TTC549 (cell line): ENCODE data around the gene SIMC1.
A peak's percentile ranks its signal among the peaks of the same experiment; 100 is the strongest.

Experiments used
- FAIRE-seq: peaks from 2 replicates; lab custom pipeline; 2012; peaks lifted over from hg19 to GRCh38; lab: Jason Lieb, UNC

Gene SIMC1

GRCh38 chr5:176365351-176366231 lies 127.4 kb downstream of the SIMC1 start, which contains the start of gene ARL10:
Gene ARL10 (plus strand): TSS chr5:176365487. CDS start chr5:176365564, 77 bp downstream.
- no peak for FAIRE-seq

GRCh38 chr5:176366232-176366894 lies 128.1 kb downstream of the SIMC1 start:
- no peak for FAIRE-seq

GRCh38 chr5:176368726-176369125 lies 130.5 kb downstream of the SIMC1 start:
- no peak for FAIRE-seq

- no peak for FAIRE-seq
These were observed 131.9 kb downstream of the SIMC1 start for GRCh38 chr5:176369934-176370711.

GRCh38 chr5:176371621-176372539 lies 133.7 kb downstream of the SIMC1 start:
- no peak for FAIRE-seq

DNA sequence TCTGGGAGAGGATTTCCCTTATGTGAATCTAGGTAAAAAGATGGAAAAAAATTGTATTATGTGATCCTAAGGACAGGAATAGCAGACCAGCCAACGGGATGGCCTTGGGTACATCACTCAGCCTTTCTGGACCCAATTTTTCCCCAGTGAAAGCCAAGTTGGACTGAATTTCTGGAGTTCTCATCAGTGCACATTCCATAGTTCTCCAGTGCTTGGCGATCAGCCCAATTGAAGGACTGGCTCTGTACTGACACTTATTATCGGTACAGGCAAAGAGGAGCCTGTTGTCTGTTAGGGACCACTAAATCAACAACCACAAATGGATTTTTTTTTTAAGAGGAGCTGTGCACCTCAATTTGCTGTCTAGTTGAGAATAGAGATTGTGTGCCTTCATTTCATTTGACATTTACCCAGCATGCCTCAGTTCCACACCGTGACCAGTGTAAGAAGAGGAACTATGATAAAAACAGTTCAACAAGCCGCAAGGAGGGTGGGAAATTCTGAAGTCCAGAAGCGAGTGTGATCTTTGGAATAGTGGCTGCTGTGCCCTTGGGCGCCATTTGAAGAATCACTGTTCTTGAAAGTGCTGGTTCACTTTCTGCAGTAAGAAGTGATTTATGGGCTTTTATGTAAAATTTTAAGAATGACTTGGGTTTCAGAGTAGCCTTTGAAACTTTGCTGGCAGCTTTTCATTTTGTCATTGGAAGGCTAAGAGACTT lies 135.0 kb downstream of the SIMC1 start:
- no peak for FAIRE-seq

DNA sequence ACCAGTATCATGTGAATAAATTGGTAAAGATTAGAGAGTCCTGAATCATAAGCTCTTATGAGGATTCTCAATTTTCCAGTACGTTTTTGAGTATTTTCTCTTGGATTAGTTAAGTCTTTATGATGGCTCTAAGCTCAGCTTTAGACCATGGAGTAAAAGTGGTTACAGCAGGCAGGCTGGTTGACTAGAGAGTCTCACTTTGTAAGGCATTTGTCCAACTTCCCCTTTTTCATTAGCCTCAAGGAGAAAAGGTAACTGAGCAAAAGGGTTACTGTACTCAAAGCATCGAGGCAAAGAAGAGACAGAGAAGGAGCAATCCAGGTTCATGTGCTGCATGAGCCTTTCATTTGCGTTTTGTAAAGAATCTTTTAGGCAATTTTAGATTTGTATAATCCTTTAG lies 141.7 kb downstream of the SIMC1 start:
- no peak for FAIRE-seq

DNA sequence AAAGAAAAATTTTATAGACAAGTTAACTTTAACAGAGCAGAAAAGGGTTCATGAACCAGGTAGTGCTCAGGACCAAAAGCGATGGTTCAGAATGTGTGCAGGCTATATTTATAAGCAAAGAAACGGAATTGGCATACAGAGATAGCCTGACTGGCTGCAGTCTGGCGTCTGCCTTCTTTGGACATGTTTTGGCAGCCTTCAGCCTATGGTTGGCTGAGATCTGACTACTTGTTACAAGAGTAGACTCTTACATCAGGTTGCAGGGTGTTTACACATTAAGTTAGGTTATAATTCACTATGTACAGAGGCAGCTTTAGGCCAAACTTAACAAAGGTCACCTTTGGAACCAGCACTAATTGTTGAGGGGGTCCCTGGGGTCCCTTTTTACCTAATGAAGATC lies 143.2 kb downstream of the SIMC1 start:
- no peak for FAIRE-seq

DNA sequence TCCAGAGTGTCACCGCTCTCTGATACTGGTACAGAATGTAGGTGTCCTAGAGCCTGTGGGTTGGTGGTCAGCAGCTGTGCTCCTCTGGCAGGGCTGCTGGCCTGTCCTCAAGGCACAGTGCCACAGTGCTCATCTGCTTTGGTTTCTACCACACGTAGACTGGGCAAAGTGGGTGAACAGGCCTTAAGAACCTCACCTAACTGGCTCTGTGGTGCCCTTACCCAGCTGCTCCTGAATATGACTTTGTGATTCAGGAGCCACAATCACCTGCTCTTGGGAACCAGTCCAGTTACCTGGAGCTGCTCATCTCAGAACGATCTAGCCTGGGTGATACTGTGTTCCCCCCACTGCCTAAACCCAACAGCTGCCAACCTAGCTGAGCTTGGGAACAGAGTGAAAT lies 143.8 kb downstream of the SIMC1 start:
- FAIRE-seq, result no peak

DNA sequence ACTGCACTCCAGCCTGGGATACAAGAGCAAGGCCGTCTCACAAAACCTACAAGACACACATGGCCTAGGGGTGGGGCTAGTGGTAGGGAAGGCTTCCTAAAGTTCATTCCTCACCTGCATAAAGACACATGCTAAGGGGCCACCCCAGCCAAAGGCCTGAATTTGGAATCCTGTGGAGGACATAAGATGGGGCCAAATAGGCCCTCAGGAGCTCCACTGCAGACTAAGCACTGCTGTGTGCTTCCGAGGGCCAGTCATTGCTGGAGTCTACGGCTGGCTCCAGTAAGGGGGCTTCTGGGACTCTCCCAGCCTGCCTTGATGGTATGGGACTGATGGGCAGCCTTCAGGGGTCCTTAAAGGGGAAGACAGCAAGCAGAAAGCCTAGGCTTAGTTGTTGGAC lies 144.5 kb downstream of the SIMC1 start:
- no peak for FAIRE-seq

GRCh38 chr5:176383248-176383905 lies 145.2 kb downstream of the SIMC1 start:
- FAIRE-seq, result no peak

GRCh38 chr5:176383961-176384360 lies 145.7 kb downstream of the SIMC1 start:
- no peak for FAIRE-seq

DNA sequence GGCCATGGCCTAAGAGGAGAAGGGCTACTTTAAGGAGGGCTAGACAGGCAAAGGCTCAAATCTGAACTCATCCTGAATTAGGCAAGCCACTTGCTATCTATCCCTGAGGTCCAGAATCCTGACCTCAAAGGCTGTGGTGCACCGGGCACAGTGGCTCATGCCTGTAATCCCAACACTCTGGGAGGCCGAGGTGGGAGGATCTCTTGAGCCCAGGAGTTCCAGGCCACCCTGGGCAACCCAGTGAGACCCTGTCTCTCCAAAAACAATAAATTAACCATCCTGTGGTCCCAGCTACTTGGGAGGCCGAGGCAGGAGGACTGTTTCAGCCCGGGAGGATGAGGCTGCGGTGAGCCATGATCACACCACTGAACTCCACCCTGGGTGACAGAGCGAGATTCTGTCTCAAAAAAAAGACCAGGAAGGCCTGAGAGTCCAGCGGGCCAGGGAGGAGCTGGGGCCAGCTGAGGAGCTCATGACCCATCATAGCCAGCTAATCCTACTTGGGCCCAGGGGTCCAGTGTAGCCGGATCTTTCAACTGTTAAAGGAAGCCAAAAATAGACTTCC lies 146.2 kb downstream of the SIMC1 start:
- FAIRE-seq, result no peak

DNA sequence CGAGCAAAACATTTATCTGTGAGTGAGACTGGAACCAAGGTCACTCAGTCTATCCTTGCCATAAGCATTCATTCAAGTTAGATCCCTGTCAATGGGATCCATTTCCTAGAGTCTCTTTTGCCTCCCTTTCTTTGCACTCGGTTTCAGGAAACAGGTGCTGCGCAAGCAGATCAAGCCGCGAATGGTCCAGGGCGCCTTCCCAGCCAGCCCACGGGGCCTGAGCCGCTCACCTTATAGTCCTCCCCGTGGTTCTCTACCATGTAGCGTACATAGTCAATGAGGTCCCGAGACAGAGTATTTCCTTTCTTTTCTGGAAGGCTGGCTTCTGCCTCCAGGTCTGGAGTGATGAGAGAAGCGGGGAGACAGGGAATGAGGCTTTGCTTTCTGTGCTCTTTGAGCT lies 146.8 kb downstream of the SIMC1 start:
- FAIRE-seq, result no peak

DNA sequence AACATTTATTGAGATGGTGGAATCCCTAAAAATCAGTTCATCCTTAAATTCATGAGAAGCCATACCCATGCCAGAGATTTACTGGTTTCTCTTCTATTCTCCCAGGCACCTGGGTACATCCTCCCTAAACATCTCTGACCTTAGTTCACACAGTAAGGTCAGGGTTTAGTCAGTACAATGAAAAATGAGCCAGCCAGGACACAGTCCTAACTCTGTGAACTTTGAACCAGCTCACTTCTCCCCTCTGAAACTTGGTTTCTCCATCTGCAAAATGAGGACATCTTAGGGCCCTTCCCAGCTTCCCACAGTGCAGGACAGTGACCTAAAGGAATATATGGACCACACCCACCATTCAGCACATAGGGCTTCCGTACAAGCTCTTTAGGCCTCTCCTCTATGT lies 148.3 kb downstream of the SIMC1 start:
- FAIRE-seq, result no peak

GRCh38 chr5:176387384-176387925 lies 149.2 kb downstream of the SIMC1 start:
- no peak for FAIRE-seq

- FAIRE-seq, result no peak
These were observed 149.8 kb downstream of the SIMC1 start for GRCh38 chr5:176388003-176388443.

GRCh38 chr5:176388444-176389134 lies 150.4 kb downstream of the SIMC1 start, which contains the start of the genes HIGD2A and NOP16:
Gene HIGD2A (plus strand): TSS chr5:176388751. CDS start chr5:176388820, 69 bp downstream.
Gene NOP16 (minus strand): TSS chr5:176388598. CDS start chr5:176388539, 59 bp downstream.
- peak; percentile 86 for FAIRE-seq
